ENCODE data around the gene CST7.
A peak's percentile ranks its signal among the peaks of the same experiment; 100 is the strongest.

Gene CST7

GRCh38 chr20:24959591-24960301 lies 10.7 kb downstream of the CST7 start:
- Mint-ChIP-seq H3K9me3 (no peaks in the 10 kb centered on the region), H3K27me3 (no peaks in the 10 kb centered on the region), H3K4me1 (ENCODE audit: low read depth) (peaks cover 18% of the 10 kb centered on the region), H3K4me3 (no peak overlapping the region), H3K27ac (no peak overlapping the region), H3K36me3 (ENCODE audit: low read depth) (peaks cover 97% of the 10 kb centered on the region)
- intact Hi-C loops (cut with micrococcal nuclease) = no loop called here

DNA sequence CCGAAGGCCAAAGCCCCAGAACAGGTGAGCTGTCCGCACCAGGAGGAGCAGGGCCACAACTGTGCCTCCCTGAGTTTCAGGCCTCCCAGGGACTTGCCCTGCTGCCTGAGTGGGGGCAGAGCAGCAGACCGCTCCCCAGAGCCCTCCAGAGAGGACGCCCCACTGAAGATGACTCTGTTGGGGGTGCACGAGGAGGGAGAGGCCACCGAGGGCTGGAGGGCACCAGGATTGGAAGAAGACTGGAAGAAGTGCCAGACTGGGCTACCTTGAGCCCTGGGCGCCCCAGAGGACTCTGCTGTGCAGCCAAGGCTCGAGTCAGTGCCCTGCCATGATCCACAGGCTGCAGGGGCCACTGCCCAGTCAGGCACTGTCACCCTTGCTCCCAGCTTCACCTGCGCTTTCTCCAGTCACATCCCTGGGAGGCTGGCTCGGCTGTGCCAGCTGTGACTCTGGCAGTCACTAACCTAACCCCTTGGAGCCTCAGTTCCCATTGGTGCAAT lies 11.3 kb downstream of the CST7 start:
- Mint-ChIP-seq H3K4me1 (ENCODE audit: low read depth) (peaks cover 12% of the 10 kb centered on the region), H3K4me3 (no peak overlapping the region), H3K27me3 (no peaks in the 10 kb centered on the region), H3K9me3 (no peaks in the 10 kb centered on the region), H3K36me3 (ENCODE audit: low read depth) (peaks cover 98% of the 10 kb centered on the region), H3K27ac (peak overlapping the region; percentile 20)
- intact Hi-C loops (cut with micrococcal nuclease) = no loop called here

GRCh38 chr20:24960861-24961260 lies 11.8 kb downstream of the CST7 start:
- H3K36me3 Mint-ChIP-seq (ENCODE audit: low read depth) = peaks cover 98% of the 10 kb centered on the region
- peaks cover 7% of the 10 kb centered on the region for H3K4me1 Mint-ChIP-seq (ENCODE audit: low read depth)
- H3K4me3 Mint-ChIP-seq = no peak overlapping the region
- H3K27ac Mint-ChIP-seq = peak overlapping the region; percentile 20
- intact Hi-C loops (cut with micrococcal nuclease) = no loop called here
- H3K9me3 Mint-ChIP-seq = no peaks in the 10 kb centered on the region
- H3K27me3 Mint-ChIP-seq = no peaks in the 10 kb centered on the region

GRCh38 chr20:24961384-24962181 lies 12.5 kb downstream of the CST7 start:
- H3K36me3 Mint-ChIP-seq (ENCODE audit: low read depth) = peaks cover 98% of the 10 kb centered on the region
- no peaks in the 10 kb centered on the region for H3K9me3 Mint-ChIP-seq
- H3K4me3 Mint-ChIP-seq = no peak overlapping the region
- H3K27me3 Mint-ChIP-seq = no peaks in the 10 kb centered on the region
- H3K4me1 Mint-ChIP-seq (ENCODE audit: low read depth) = peaks cover under 1% of the 10 kb centered on the region
- intact Hi-C loops (cut with micrococcal nuclease) = no loop called here
- no peak overlapping the region for H3K27ac Mint-ChIP-seq

DNA sequence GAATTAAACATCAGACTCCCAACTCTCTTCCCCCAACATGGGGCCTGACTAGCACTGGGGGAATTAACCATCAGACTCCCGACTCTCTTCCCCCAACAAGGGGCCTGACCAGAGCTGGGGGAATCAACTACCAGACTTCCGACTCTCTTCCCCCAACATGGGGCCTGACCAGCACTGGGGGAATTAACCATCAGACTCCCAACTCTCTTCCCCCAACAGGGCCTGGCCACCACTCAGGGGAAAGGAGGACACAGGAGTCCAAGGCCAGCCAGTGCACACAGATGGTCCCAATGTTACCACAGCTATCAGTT lies 13.1 kb downstream of the CST7 start:
- Mint-ChIP-seq H3K36me3 (ENCODE audit: low read depth) (peaks cover 98% of the 10 kb centered on the region), H3K27me3 (no peaks in the 10 kb centered on the region), H3K27ac (no peak overlapping the region), H3K9me3 (no peaks in the 10 kb centered on the region), H3K4me3 (no peak overlapping the region), H3K4me1 (ENCODE audit: low read depth) (no peaks in the 10 kb centered on the region)
- intact Hi-C loops (cut with micrococcal nuclease) = no loop called here

- Mint-ChIP-seq H3K27ac (no peak overlapping the region), H3K9me3 (no peaks in the 10 kb centered on the region), H3K27me3 (no peaks in the 10 kb centered on the region), H3K4me3 (no peak overlapping the region), H3K36me3 (ENCODE audit: low read depth) (peaks cover 98% of the 10 kb centered on the region), H3K4me1 (ENCODE audit: low read depth) (no peaks in the 10 kb centered on the region)
- intact Hi-C loops (cut with micrococcal nuclease) = no loop called here
Measured at GRCh38 chr20:24962510-24962909, 13.4 kb downstream of the CST7 start.

DNA sequence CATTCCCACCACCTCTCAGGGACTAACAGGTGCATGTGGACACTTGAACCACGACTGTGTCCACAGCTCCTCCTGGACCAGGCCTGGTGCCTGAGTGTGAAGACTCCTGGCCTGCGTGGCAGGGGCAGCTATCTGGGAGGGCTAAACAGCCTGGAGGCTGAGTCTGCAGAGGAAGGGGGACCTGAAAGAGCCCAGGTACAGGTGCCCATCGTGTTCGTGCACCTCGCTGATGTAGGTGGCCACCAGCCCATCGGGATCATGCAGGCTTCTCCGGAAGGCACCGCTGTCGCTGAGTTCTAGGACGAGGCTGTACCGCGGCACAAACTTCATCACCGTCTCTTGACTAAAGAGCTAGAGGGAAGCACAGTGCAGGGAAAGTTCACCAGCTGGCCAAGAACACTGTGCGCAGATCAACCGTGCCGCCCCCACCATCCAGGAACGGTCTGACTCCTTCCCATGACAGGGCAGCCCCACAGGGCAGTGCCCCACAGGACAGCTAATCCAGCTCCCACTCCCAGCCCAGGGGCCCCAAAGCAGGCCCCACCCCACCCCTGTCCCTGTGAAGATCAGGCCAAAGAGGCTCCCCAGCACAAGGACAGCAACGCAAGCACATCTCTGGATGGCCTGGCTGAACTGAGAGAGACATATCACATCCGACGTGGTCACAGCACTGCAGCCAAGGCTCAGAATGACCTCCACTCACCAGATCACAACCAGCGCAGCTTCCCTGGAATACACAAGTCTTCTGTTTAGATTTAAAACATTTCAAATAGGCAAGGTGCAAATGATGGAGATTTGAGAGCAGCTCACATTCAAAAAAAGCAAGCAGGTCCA lies 14.8 kb downstream of the CST7 start:
- Mint-ChIP-seq H3K4me1 (ENCODE audit: low read depth) (no peaks in the 10 kb centered on the region), H3K9me3 (no peaks in the 10 kb centered on the region)
- intact Hi-C loops (cut with micrococcal nuclease) = no loop called here

GRCh38 chr20:24964506-24964840 lies 15.4 kb downstream of the CST7 start:
- Mint-ChIP-seq H3K9me3 (no peaks in the 10 kb centered on the region), H3K27ac (no peak overlapping the region), H3K36me3 (ENCODE audit: low read depth) (peaks cover 98% of the 10 kb centered on the region), H3K4me3 (no peak overlapping the region), H3K4me1 (ENCODE audit: low read depth) (peaks cover 4% of the 10 kb centered on the region), H3K27me3 (no peaks in the 10 kb centered on the region)
- intact Hi-C loops (cut with micrococcal nuclease) = no loop called here

More for the DNA sequence above, 14.8 kb downstream of the CST7 start:
- no peak overlapping the region for H3K27ac Mint-ChIP-seq
- no peak overlapping the region for H3K4me3 Mint-ChIP-seq
- no peaks in the 10 kb centered on the region for H3K27me3 Mint-ChIP-seq
- H3K36me3 Mint-ChIP-seq (ENCODE audit: low read depth) = peaks cover 98% of the 10 kb centered on the region

GRCh38 chr20:24965065-24965919 lies 16.2 kb downstream of the CST7 start:
- Mint-ChIP-seq H3K9me3 (no peaks in the 10 kb centered on the region), H3K36me3 (ENCODE audit: low read depth) (peaks cover 98% of the 10 kb centered on the region), H3K4me1 (ENCODE audit: low read depth) (peaks cover 11% of the 10 kb centered on the region), H3K27ac (peak overlapping the region; percentile 55), H3K4me3 (no peak overlapping the region), H3K27me3 (no peaks in the 10 kb centered on the region)
- intact Hi-C loops (cut with micrococcal nuclease) = no loop called here

- Mint-ChIP-seq H3K36me3 (ENCODE audit: low read depth) (peaks cover 99% of the 10 kb centered on the region), H3K4me1 (ENCODE audit: low read depth) (peaks cover 21% of the 10 kb centered on the region), H3K27ac (no peak overlapping the region), H3K9me3 (no peaks in the 10 kb centered on the region), H3K27me3 (no peaks in the 10 kb centered on the region), H3K4me3 (no peak overlapping the region)
- intact Hi-C loops (cut with micrococcal nuclease) = no loop called here
Measured at GRCh38 chr20:24966317-24967012, 17.4 kb downstream of the CST7 start.

DNA sequence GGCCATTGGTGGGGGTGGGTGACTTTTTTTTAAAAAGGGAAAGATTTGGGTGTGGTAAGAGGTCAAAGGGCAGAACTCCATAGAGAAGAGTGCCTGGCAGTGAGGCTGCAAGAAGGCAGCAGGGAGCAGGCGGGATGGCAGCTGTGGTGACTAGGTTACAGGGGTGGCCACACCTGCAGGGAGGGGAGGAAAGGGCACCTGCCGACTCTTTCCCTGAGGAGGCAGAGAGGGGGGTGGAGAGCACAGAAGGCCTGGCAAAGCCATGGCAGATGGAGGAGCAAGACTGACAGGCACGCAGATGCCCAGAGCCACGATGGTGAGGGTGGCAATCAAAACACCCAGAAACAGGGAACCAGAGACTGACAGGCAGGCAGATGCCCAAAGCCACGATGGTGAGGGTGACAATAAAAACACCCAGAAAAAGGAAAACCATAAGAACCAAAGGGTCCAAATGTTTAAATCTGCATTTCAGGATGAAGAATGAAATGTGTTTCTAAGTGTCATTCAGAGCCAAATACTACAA lies 19.3 kb downstream of the CST7 start:
- Mint-ChIP-seq H3K9me3 (no peaks in the 10 kb centered on the region), H3K4me3 (no peak overlapping the region), H3K4me1 (ENCODE audit: low read depth) (peaks cover 38% of the 10 kb centered on the region), H3K27me3 (no peaks in the 10 kb centered on the region), H3K36me3 (ENCODE audit: low read depth) (peaks cover 99% of the 10 kb centered on the region), H3K27ac (peak overlapping the region; percentile 54)
- intact Hi-C loops (cut with micrococcal nuclease) = no loop called here

GRCh38 chr20:24969186-24970029 lies 20.3 kb downstream of the CST7 start:
- Mint-ChIP-seq H3K4me3 (no peak overlapping the region), H3K36me3 (ENCODE audit: low read depth) (peaks cover 99% of the 10 kb centered on the region), H3K4me1 (ENCODE audit: low read depth) (peaks cover 47% of the 10 kb centered on the region), H3K27ac (no peak overlapping the region), H3K9me3 (no peaks in the 10 kb centered on the region), H3K27me3 (no peaks in the 10 kb centered on the region)
- intact Hi-C loops (cut with micrococcal nuclease) = no loop called here
